Prostate gland (tissue), 2 donors: ENCODE data around the gene NBPF3.

Experiments used
- CTCF ChIP-seq, 4 experiments: fragments of 200-600 bp in 2 of 4; fragments of 450-650 bp in 2 of 4; sonication (generic) in 2 of 4; IDR thresholded peaks; 1 replicate in 3 of 4; 2 replicates in 1 of 4; pipeline ENCODE4 v1.5.1; 2016 to 2019; ENCODE audit warnings: antibody characterized with exemption in 4 of 4, mild to moderate bottlenecking in 2 of 4, moderate library complexity in 2 of 4
- POLR2A ChIP-seq: fragments of 450-650 bp; IDR thresholded peaks from one replicate; pipeline ENCODE4 v1.6.1; 2016; ENCODE audit warnings: antibody characterized with exemption, mild to moderate bottlenecking
- POLR2AphosphoS5 ChIP-seq: sonication (generic); formaldehyde crosslinking; IDR thresholded peaks from one replicate; pipeline ENCODE4 v1.6.1; 2017; ENCODE audit warnings: antibody characterized with exemption

- TF ChIP-seq CTCF (IDR thresholded peaks at IDR 0.05) (no peak), POLR2A (no peak), POLR2AphosphoS5 (no peak)
Measured at GRCh38 chr1:21496886-21497285, 56.9 kb downstream of the NBPF3 start.
